LNCAP (cell line): ENCODE measurements around the gene S100A7A.

ENCODE experiments used
- TF ChIP-seq, protein P1 (sequence below): fragments of 450-650 bp; IDR thresholded peaks from 2 replicates; pipeline ENCODE4 v1.5.1; 2017; ENCODE audit warnings: mild to moderate bottlenecking

Gene S100A7A

GRCh38 chr1:153431427-153431826, 15.1 kb downstream of the S100A7A start:
- TF ChIP-seq, protein P1, sequence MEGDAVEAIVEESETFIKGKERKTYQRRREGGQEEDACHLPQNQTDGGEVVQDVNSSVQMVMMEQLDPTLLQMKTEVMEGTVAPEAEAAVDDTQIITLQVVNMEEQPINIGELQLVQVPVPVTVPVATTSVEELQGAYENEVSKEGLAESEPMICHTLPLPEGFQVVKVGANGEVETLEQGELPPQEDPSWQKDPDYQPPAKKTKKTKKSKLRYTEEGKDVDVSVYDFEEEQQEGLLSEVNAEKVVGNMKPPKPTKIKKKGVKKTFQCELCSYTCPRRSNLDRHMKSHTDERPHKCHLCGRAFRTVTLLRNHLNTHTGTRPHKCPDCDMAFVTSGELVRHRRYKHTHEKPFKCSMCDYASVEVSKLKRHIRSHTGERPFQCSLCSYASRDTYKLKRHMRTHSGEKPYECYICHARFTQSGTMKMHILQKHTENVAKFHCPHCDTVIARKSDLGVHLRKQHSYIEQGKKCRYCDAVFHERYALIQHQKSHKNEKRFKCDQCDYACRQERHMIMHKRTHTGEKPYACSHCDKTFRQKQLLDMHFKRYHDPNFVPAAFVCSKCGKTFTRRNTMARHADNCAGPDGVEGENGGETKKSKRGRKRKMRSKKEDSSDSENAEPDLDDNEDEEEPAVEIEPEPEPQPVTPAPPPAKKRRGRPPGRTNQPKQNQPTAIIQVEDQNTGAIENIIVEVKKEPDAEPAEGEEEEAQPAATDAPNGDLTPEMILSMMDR, result no peak

- TF ChIP-seq, protein P1, result no peak
These were observed 15.6 kb downstream of the S100A7A start for GRCh38 chr1:153431928-153432327.

- TF ChIP-seq, protein P1, result no peak
These were observed 16.8 kb downstream of the S100A7A start for GRCh38 chr1:153432874-153433681.

GRCh38 chr1:153434746-153435455, 18.6 kb downstream of the S100A7A start:
- TF ChIP-seq, protein P1, result no peak

- TF ChIP-seq, protein P1, result no peak
These were observed 20.9 kb downstream of the S100A7A start for GRCh38 chr1:153437236-153437635.

- TF ChIP-seq, protein P1, result no peak
These were observed 22.3 kb downstream of the S100A7A start for GRCh38 chr1:153438599-153438998.

GRCh38 chr1:153439273-153439672, 23.0 kb downstream of the S100A7A start:
- TF ChIP-seq, protein P1, result no peak
